A549 treated with dexamethasone at 1 μM for 4 hours (cell line): ENCODE data around the gene KRT40. TPM values are rescaled to one million over a fixed set of nuclear protein-coding genes. Genes with fewer than 3 reads are reported as not detected.

Source experiments
- total RNA-seq: library from RNA; stranded (reverse); fragments of 200-300 nt; extraction: Qiagen RNA extraction; gene quantifications from 5 replicates; pipeline ENCODE4 v1.2.3, GENCODE V29; 2022

Gene KRT40
- not detected in 5 replicates for total RNA-seq

DNA sequence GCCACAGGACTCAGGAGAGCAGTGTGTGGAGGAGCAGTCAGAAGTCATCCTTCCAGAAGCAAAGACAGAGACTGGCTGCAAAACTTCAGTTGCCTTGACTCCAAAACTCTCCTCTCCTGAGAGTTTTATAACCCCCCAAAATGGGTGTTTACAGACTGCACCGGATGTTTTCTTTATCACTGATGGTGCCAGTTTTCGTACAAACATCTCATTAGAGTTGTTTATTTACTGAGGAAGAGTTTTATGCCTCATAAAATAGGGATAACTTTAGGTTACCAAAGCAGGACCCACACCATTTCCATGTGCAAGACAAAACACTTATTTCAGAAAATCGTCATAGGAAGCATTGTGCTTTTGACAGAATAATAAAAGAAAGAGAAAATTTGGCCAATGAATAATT lies at the start of gene KRT40:
Gene KRT40, minus strand, starts transcription at position 101 of the 400 bp plus-strand sequence. Its CDS starts 53 bp downstream, at position 48.

DNA sequence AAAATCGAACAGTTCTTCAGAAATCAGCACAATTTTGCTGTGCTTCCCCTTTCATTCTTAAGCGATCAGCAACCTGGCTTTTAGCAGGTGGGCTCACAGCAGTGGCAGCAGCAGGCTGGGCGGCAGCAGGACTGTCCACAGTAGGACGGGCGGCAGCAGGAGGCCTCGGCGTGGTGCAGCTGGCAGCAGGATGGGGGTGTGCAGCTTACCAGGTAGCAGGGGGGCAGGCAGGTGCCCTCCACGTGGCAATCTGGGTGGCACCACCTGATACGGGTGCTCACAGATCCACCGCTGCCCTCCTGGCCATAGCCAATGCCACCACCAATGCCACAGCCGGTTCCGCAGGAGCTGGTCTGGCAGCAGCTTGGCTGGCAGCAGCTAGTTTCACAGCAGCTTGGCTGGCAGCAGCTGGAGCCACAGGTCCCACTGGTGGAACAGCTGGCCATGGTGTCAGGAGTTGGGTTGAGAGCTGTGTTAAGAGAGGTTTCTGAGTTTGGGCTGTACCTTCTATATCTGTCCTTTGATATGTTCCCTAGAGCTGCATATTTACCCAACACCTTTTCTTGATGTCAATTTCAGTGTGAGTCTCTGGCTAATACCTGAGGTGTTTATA lies 45.6 kb upstream of the KRT40 start, which contains the start of gene KRTAP1-4:
Gene KRTAP1-4, minus strand, starts transcription at position 563 of the 613 bp plus-strand sequence. Its CDS starts 117 bp downstream, at position 446.

DNA sequence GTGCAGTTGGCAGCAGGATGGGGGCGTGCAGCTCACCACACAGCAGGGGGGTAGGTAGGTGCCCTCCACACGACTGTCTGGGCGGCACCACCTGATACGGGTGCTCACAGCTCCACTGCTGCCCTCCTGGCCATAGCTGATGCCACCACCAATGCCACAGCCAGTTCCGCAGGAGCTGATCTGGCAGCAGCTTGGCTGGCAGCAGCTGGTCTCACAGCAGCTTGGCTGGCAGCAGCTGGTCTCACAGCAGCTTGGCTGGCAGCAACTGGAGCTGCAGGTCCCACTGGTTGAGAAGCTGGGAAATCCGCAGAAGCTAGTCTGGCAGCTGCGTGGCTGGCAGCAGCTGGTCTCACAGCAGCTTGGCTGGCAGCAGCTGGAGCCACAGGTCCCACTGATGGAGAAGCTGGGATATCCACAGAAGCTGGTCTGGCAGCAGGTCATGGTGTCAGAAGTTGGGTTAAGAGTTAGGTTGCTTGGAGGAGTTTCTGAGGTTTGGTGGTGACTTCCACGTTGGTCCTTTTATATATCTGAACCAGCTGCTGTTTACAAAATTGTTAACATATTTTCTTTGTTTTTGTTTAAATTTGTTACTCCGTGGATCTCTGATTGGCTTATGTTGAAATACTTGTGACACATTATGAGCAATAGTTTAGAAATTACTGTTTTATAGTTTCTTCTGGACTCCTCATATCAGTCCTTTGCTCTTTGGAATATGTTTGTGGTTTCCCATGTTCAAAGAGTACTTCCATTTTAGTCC lies 42.8 kb upstream of the KRT40 start, which contains the start of gene KRTAP1-5:
Gene KRTAP1-5, minus strand, starts transcription at position 494 of the 757 bp plus-strand sequence. Its CDS starts 53 bp downstream, at position 441.

DNA sequence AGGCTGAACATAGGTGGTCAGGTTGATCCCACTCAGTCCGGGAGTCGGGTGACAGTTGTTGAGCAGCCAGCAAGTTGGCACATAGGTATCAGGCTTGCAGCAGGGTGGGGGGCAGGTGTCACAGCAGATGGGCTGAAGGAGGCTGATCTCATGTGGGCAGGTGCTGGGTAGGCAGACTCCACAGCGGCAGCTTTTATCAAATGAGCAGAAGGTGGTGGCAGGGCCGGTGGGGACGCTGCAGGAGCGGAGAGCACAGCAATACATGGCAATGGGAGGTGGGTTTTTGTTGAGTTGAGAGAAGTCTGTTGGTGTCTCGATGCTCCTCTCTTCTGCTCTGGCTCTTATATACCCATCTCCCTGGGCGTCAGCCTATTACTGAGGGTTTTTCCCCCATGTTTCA lies 24.7 kb upstream of the KRT40 start, which contains the start of gene KRTAP3-1:
Gene KRTAP3-1, minus strand, starts transcription at position 318 of the 400 bp plus-strand sequence. Its CDS starts 54 bp downstream, at position 264.

DNA sequence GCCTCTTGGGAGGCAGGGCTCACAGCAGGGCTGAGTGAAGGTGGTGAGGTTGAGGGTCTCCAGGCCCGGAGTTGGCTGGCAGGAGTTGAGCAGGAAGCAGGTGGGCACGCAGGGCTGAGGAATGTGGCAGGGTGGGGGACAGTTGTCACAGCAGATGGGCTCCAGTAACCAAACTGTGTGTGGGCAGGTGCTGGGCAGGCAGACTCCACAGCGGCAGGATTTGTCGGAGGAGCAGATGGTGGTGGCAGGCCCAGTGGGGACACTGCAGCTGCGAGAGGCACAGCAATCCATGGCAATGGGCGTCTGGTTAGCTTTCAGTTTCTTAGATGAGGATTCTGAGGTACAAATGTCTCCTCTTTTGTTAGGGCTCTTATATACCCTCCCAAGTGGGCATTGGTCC lies 15.4 kb upstream of the KRT40 start, which contains the start of gene KRTAP3-2:
Gene KRTAP3-2, minus strand, starts transcription at position 344 of the 400 bp plus-strand sequence. Its CDS starts 53 bp downstream, at position 291.

DNA sequence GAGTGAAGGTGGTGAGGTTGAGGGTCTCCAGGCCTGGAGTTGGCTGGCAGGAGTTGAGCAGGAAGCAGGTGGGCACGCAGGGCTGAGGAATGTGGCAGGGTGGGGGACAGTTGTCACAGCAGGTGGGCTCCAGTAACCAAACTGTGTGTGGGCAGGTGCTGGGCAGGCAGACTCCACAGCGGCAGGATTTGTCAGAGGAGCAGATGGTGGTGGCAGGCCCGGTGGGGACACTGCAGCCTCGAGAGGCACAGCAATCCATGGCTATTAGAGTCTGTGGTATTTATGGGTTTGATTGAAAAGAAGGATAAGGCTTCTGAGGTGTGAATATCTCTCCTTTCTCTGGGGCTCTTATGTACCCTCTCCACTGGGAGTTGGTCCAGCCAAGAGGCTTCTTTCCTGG lies 9.7 kb upstream of the KRT40 start, which contains the start of gene KRTAP3-3:
Gene KRTAP3-3, minus strand, starts transcription at position 326 of the 400 bp plus-strand sequence. Its CDS starts 67 bp downstream, at position 259.

DNA sequence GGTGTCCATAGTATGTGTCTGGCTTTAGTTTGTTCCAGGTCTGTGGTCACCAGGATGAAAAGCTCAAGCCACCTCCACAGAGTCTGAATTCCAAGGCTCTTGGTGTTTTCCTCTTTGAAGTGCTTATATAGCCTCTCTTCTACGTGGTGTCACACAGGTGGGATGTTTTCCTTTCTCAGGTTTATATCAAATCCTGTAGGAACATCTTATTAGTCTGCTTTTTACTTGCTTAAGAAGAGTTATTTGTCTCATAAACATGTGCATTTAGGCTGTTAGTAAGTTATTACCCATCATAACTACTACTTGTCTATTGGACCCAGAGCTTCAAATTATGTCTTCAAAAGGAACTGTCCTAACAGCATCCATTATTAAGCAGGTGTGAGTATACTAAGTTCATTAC lies 17.3 kb downstream of the KRT40 start, which contains the start of gene KRT39:
Gene KRT39, minus strand, starts transcription at position 101 of the 400 bp plus-strand sequence. Its CDS starts 92 bp downstream, at position 9.

DNA sequence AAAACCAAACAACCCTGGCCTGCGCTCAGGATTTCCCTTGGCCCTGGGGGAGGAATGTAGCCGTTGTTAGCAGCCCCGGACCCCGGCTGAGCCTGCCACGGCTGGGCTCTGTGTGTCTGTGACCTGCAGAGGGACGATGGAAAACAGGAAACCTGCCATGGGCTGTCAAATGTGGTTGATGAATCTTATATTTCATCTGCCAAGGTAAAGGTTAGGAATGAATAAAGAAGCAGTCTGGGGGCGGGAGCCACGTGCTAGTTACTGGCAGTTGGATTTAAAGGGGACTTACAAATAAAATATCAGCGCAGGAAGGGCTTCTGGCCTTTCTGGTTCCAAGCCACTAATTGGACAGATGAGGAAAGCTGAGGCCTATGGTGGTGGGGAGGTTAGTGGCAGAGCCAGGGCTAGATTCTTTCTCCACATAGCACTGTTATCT lies 46.7 kb downstream of the KRT40 start, which contains the start of gene KRT23:
Gene KRT23, minus strand, starts transcription at position 263 of the 436 bp plus-strand sequence. CDS start 1,043 bp downstream, outside the sequence.

Other genes with a start within 250 kb of the KRT40 start
- not detected in 5 replicates for gene KRT25, start 229.0 kb downstream of the KRT40 start, total RNA-seq
- gene KRT26, start 212.1 kb downstream of the KRT40 start, total RNA-seq, result not detected in 5 replicates
- 0.18 TPM in 1 of 5 replicates, not detected in the others for gene KRT27, start 201.8 kb downstream of the KRT40 start, total RNA-seq
- gene KRT28, start 184.4 kb downstream of the KRT40 start, total RNA-seq, result not detected in 5 replicates
- gene KRT10, start 161.7 kb downstream of the KRT40 start, total RNA-seq, result 66.5 to 79.2 TPM (median 70.8 TPM) in 5 replicates
- gene KRT12, start 117.1 kb downstream of the KRT40 start, total RNA-seq, result not detected in 5 replicates
- 0.11 to 0.49 TPM (median 0.19 TPM) in 5 replicates for gene KRT20, start 99.1 kb downstream of the KRT40 start, total RNA-seq
- gene KRT23, start 46.7 kb downstream of the KRT40 start, total RNA-seq, result 0.07 to 0.18 TPM (median 0.08 TPM) in 5 replicates
- gene KRT39, start 17.4 kb downstream of the KRT40 start, total RNA-seq, result not detected in 5 replicates
- not detected in 5 replicates for gene KRTAP3-3, start 9.8 kb upstream of the KRT40 start, total RNA-seq
- gene KRTAP3-2, start 15.6 kb upstream of the KRT40 start, total RNA-seq, result 0.16 to 0.41 TPM (median 0.28 TPM) in 4 of 5 replicates, not detected in the other
- not detected in 5 replicates for gene KRTAP3-1, start 24.8 kb upstream of the KRT40 start, total RNA-seq
- gene KRTAP1-5, start 42.9 kb upstream of the KRT40 start, total RNA-seq, result not detected in 5 replicates
- gene KRTAP1-4, start 45.9 kb upstream of the KRT40 start, total RNA-seq, result not detected in 5 replicates
- not detected in 5 replicates for gene KRTAP1-3, start 50.5 kb upstream of the KRT40 start, total RNA-seq
- not detected in 5 replicates for gene KRTAP1-1, start 57.1 kb upstream of the KRT40 start, total RNA-seq
- not detected in 5 replicates for gene KRTAP2-1, start 63.0 kb upstream of the KRT40 start, total RNA-seq
- not detected in 5 replicates for gene KRTAP2-2, start 70.9 kb upstream of the KRT40 start, total RNA-seq
- gene KRTAP2-3, start 75.8 kb upstream of the KRT40 start, total RNA-seq, result 0.18 TPM in 1 of 5 replicates, not detected in the others
- not detected in 5 replicates for gene KRTAP2-4, start 81.6 kb upstream of the KRT40 start, total RNA-seq
- gene KRTAP4-7, start 99.8 kb upstream of the KRT40 start, total RNA-seq, result not detected in 5 replicates
- not detected in 5 replicates for gene KRTAP4-8, start 113.8 kb upstream of the KRT40 start, total RNA-seq
- not detected in 5 replicates for gene KRTAP4-16, start 117.9 kb upstream of the KRT40 start, total RNA-seq
- gene KRTAP4-9, start 121.1 kb upstream of the KRT40 start, total RNA-seq, result not detected in 5 replicates
- not detected in 5 replicates for gene KRTAP4-11, start 134.0 kb upstream of the KRT40 start, total RNA-seq
- gene KRTAP4-12, start 139.9 kb upstream of the KRT40 start, total RNA-seq, result not detected in 5 replicates
- gene KRTAP4-6, start 156.2 kb upstream of the KRT40 start, total RNA-seq, result not detected in 5 replicates
- not detected in 5 replicates for gene KRTAP4-5, start 165.5 kb upstream of the KRT40 start, total RNA-seq
- gene KRTAP4-4, start 176.4 kb upstream of the KRT40 start, total RNA-seq, result not detected in 5 replicates
- not detected in 5 replicates for gene KRTAP4-3, start 183.9 kb upstream of the KRT40 start, total RNA-seq
- not detected in 5 replicates for gene KRTAP4-2, start 193.9 kb upstream of the KRT40 start, total RNA-seq
- 0.14 to 0.25 TPM (median 0.24 TPM) in 3 of 5 replicates, not detected in the others for gene KRTAP4-1, start 200.6 kb upstream of the KRT40 start, total RNA-seq
- not detected in 5 replicates for gene KRTAP9-1, start 205.6 kb upstream of the KRT40 start, total RNA-seq
- not detected in 5 replicates for gene KRTAP9-2, start 242.3 kb upstream of the KRT40 start, total RNA-seq
- gene KRTAP9-3, start 248.1 kb upstream of the KRT40 start, total RNA-seq, result not detected in 5 replicates